Ovary (tissue), 9 donors: ENCODE results near the gene STK38. TPM values are rescaled to one million over a fixed set of nuclear protein-coding genes. Genes with fewer than 3 reads are reported as not detected.
"Not testable (repeated sequence)": the region's sequence is repeated elsewhere in the genome, so short reads cannot be mapped to it uniquely, and the experiment has no call there.

ENCODE experiments used
- DNase-seq, 5 donors: peaks; one replicate each; pipeline ENCODE4 v3.0.0-alpha.2; 2019 to 2020
- H3K27ac ChIP-seq, 2 donors: fragments of 200-600 bp; one replicate each; pipeline versions ENCODE4 v1.5.1 to v1.8.0; 2019 to 2022
- H3K27me3 ChIP-seq: fragments of 200-600 bp; one replicate; pipeline ENCODE4 v1.8.0; 2022
- H3K36me3 ChIP-seq: fragments of 200-600 bp; sonication (generic); one replicate; pipeline ENCODE4 v1.5.1; 2019
- H3K4me1 ChIP-seq: one replicate; pipeline ENCODE4 v1.8.1; 2013; ENCODE audit warnings: mild to moderate bottlenecking, moderate library complexity; ENCODE audit not compliant: insufficient read depth
- H3K4me3 ChIP-seq: fragments of 200-600 bp; sonication (generic); one replicate; pipeline ENCODE4 v1.5.1; 2017
- H3K9me3 ChIP-seq, 2 donors: fragments of 200-600 bp in 1 of 2; sonication (generic) in 1 of 2; one replicate each; pipeline versions ENCODE4 v1.5.1 to v1.8.1; 2013 to 2019; ENCODE audit warnings: mild to moderate bottlenecking in 1 of 2, moderate library complexity in 1 of 2
- EP300 ChIP-seq: sonication (generic); formaldehyde crosslinking; IDR thresholded peaks from one replicate; pipeline ENCODE4 v1.6.1; 2017; ENCODE audit warnings: antibody characterized with exemption
- POLR2A ChIP-seq: fragments of 450-650 bp; IDR thresholded peaks from one replicate; pipeline ENCODE4 v1.6.1; 2017; ENCODE audit warnings: antibody characterized with exemption, mild to moderate bottlenecking, moderate library complexity
- WGBS, 3 donors: extraction: QIAGEN DNeasy Blood & Tissue Kit in 1 of 3; methylation state at CpG; one replicate each; pipeline versions ENCODE4 v1.1.5 to v1.1.7; 2013 to 2017; 5-methylcytosine and 5-hydroxymethylcytosine counted together
- intact Hi-C, 4 donors: fragments of 100-400 bp; cut with DNase I; formaldehyde crosslinking; loops; one replicate each; pipeline versions ENCODE4 v1.11.0 to v1.15.1; 2022 to 2023
- polyA plus RNA-seq, 2 donors: library from polyadenylated mRNA; stranded (reverse); fragments of 200-250 nt in 1 of 2; fragments of 350-450 nt in 1 of 2; fragmentation: Illumina TruSeq in 1 of 2; extraction: RNeasy Lipid Tissue Mini Kit (QIAGEN cat#74804) in 1 of 2; gene quantifications; one replicate each; pipeline ENCODE4 v1.2.3, GENCODE V29; 2013 to 2014
- total RNA-seq, 7 donors: library from RNA; depleted of rRNA in 2 of 7; stranded (reverse); fragments of >200 nt in 2 of 7; fragmentation: NEBNext Ultra II Directional in 3 of 7; extraction: Animal tissue kit (Norgen Biotek cat#: 25700) in 3 of 7; gene quantifications; one replicate each; pipeline versions ENCODE4 v1.1.0 to v1.2.4, GENCODE V29; 2016 to 2023
- TF ChIP-seq, protein P1 (sequence below), 3 donors: fragments of 450-650 bp in 2 of 3; fragments of 200-600 bp in 1 of 3; IDR thresholded peaks; one replicate each; pipeline versions ENCODE4 v1.5.1 to v1.8.0; 2016 to 2022; ENCODE audit warnings: antibody characterized with exemption in 3 of 3, mild to moderate bottlenecking in 1 of 3
- donor health status: DM: no; HTN: no; CAD: no; lungs with moderate emphysema.
- donor health status: DM: no; HTN: no; CAD: no.
- donor health status: Bipolar disorder and iron deficiency.
- donor health status: DM: yes; HTN: yes; CAD: no.
- donor health status: DM: no; HTN: no; CAD: no.
- donor health status: DM: yes; HTN: yes; CAD: no.

The STK38 gene
- total and polyA plus RNA-seq, 9 donors: 8.9 to 35.4 (median 15.5) TPM

DNA sequence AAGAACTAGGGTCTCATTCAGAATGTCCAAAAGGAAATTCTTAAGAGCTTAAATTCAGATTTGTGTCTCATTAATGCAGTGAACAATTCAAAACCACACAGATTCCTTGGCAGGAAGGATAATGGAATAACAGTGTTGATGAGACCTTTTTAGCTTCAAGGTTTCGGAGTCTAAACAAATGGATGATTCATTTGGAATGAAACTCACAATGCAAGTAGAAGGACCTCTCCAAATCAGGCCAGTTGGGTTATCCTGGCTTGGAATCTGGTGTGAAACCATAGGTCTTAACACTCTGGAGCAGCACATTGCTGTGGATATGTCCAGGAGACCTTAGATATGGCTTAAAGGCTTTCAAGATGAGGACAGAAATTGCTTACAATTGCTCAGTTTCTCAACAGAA, 59.6 kb downstream of the STK38 start:
- peaks cover 2% of the 10 kb centered on the region for H3K4me1 ChIP-seq
- no peak overlapping the region for H3K27ac ChIP-seq
- no peak for DNase-seq
- H3K36me3 ChIP-seq: no peaks in the 10 kb centered on the region
- no peak overlapping the region for H3K4me3 ChIP-seq
- TF ChIP-seq POLR2A (no peak), EP300 (no peak)
- TF ChIP-seq, protein P1, sequence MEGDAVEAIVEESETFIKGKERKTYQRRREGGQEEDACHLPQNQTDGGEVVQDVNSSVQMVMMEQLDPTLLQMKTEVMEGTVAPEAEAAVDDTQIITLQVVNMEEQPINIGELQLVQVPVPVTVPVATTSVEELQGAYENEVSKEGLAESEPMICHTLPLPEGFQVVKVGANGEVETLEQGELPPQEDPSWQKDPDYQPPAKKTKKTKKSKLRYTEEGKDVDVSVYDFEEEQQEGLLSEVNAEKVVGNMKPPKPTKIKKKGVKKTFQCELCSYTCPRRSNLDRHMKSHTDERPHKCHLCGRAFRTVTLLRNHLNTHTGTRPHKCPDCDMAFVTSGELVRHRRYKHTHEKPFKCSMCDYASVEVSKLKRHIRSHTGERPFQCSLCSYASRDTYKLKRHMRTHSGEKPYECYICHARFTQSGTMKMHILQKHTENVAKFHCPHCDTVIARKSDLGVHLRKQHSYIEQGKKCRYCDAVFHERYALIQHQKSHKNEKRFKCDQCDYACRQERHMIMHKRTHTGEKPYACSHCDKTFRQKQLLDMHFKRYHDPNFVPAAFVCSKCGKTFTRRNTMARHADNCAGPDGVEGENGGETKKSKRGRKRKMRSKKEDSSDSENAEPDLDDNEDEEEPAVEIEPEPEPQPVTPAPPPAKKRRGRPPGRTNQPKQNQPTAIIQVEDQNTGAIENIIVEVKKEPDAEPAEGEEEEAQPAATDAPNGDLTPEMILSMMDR (IDR thresholded peaks at IDR 0.05): no peak
- H3K27me3 ChIP-seq: no peaks in the 10 kb centered on the region
- intact Hi-C loops: loop anchor here in 1 of 4 donors (5.0 kb wide), 1 partner anchor 1265 kb away; no protein-coding TSS in a partner anchor
- no peaks in the 10 kb centered on the region for H3K9me3 ChIP-seq
- 20 to 36% (median 31%) methylated on average over 1 of the region's 1 CpG for WGBS, 3 donors

DNA sequence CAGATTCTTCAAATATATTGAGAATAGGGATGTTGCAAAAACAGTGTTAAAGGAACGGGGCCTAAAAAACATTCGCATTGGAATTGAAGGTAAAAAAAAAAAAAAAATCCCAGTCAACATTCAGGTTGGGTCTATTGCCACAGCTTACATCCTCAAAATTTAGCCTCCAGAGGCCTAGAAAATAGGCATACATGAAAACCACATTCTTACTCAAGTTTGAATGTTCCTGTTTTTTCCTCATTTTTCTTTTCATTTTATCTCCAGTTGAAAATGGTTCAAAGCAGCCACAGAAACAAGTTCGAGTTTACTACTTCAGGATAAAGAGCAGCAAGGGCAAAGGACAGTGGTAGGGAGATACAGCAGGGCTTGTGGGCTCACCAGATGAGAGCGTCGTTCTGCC, 62.5 kb downstream of the STK38 start:
- H3K27me3 ChIP-seq: no peaks in the 10 kb centered on the region
- TF ChIP-seq, protein P1 (IDR thresholded peaks at IDR 0.05): no peak
- TF ChIP-seq EP300: no peak
- H3K9me3 ChIP-seq: no peaks in the 10 kb centered on the region
- intact Hi-C loops: loop anchor here in 1 of 4 donors (5.0 kb wide), 1 partner anchor 1262 kb away; no protein-coding TSS in a partner anchor
- H3K4me3 ChIP-seq: no peak overlapping the region
- no peak for DNase-seq
- 87 to 90% (median 89%) methylated on average over 5 of the region's 5 CpGs for WGBS, 3 donors
- H3K36me3 ChIP-seq: no peaks in the 10 kb centered on the region
- peaks cover 2% of the 10 kb centered on the region for H3K4me1 ChIP-seq
- H3K27ac ChIP-seq: no peak overlapping the region

DNA sequence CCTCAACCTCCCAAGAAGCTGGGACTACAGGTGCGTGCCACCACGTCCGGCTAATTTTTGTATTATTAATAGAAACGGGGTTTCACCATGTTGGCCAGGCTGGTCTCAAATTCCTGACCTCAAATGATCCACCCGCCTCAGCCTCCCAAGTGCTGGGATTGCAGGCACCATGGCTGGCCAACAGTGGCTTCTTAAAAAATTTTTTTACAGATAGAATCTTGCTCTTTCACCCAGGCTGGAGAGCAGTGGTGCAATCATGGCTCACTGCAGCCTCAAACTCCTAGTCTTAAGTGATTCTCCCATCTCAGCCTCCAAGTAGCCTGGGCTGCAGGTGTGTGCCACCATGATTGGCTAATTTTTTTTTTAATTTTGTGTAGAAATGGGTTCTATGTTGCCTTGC, 64.0 kb downstream of the STK38 start:
- H3K27ac ChIP-seq, DNase-seq, H3K9me3 ChIP-seq, H3K4me1 ChIP-seq, H3K36me3 ChIP-seq, H3K4me3 ChIP-seq, H3K27me3 ChIP-seq, intact Hi-C loops: not testable (repeated sequence)
- 92 to 96% (median 95%) methylated on average over 5 of the region's 5 CpGs for WGBS, 3 donors

DNA sequence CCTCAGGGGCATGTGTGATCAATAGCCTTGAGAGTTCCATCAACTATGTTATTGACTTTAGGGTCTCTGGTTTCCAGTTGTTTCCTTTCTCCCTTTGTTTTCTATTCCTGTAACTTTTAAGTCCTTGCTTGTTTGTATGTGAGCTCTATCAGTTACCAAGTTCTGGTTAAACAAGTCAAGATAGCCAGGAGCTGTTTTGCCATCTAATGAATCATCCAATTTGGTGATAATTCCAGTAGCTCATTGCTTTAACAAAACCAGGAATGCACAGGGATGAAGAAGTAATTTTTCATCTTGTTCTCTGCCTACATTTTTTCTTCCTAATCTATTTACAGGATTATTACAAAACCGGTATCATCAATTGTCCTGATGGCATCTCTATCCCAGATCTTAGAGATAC, 68.0 kb downstream of the STK38 start:
- Histone ChIP-seq H3K4me1 (no peaks in the 10 kb centered on the region), H3K27ac (no peak overlapping the region), H3K36me3 (no peaks in the 10 kb centered on the region), H3K9me3 (no peaks in the 10 kb centered on the region), H3K27me3 (no peaks in the 10 kb centered on the region), H3K4me3 (no peak overlapping the region)
- DNase-seq: no peak
- TF ChIP-seq POLR2A: no peak
- TF ChIP-seq, protein P1 (IDR thresholded peaks at IDR 0.05): no peak
- no peak for TF ChIP-seq EP300
- 92 to 97% (median 97%) methylated on average over 1 of the region's 1 CpG for WGBS, 3 donors
- intact Hi-C loops: no loop called here

DNA sequence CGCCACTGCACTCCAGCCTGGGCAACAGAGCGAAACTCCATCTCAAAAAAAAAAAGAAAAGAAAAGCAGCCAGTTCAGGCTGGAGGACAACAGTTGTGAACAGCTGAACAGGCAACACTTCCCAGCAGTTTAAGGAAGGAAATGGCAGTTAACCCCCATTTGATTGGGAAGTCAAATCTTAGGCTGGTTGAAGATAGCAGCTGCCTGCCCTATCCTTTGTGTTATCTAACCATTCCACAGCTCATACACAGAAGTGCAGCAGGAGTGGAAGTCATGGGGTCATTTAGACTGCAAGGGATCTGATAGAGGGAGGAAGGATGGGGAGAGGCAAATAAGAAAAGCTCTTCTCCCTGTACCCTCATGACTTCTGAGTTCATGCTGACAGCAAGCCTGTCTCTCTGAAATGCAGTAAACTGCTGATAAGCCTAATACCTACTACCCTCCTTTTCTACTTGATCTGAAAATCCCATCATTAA, 69.2 kb downstream of the STK38 start:
- DNase-seq: no peak
- intact Hi-C loops: no loop called here
- H3K4me3 ChIP-seq: no peak overlapping the region
- TF ChIP-seq POLR2A: no peak
- no peak for TF ChIP-seq EP300
- TF ChIP-seq, protein P1 (IDR thresholded peaks at IDR 0.05): no peak
- 92 to 96% (median 94%) methylated on average over 2 of the region's 2 CpGs for WGBS, 3 donors
- no peak overlapping the region for H3K27ac ChIP-seq
- H3K27me3 ChIP-seq: no peaks in the 10 kb centered on the region
- H3K4me1 ChIP-seq: no peaks in the 10 kb centered on the region
- no peaks in the 10 kb centered on the region for H3K9me3 ChIP-seq
- no peaks in the 10 kb centered on the region for H3K36me3 ChIP-seq
